ENCODE results near the gene CCDC57. TPM values are rescaled to one million over a fixed set of nuclear protein-coding genes. Genes with fewer than 3 reads are reported as not detected.
A peak's percentile ranks its signal among the peaks of the same experiment; 100 is the strongest.
"Not testable (repeated sequence)": the region's sequence is repeated elsewhere in the genome, so short reads cannot be mapped to it uniquely, and the experiment has no call there.

The CCDC57 gene
- total RNA-seq, 1 donor from 2014 or later: 3.4 TPM

DNA sequence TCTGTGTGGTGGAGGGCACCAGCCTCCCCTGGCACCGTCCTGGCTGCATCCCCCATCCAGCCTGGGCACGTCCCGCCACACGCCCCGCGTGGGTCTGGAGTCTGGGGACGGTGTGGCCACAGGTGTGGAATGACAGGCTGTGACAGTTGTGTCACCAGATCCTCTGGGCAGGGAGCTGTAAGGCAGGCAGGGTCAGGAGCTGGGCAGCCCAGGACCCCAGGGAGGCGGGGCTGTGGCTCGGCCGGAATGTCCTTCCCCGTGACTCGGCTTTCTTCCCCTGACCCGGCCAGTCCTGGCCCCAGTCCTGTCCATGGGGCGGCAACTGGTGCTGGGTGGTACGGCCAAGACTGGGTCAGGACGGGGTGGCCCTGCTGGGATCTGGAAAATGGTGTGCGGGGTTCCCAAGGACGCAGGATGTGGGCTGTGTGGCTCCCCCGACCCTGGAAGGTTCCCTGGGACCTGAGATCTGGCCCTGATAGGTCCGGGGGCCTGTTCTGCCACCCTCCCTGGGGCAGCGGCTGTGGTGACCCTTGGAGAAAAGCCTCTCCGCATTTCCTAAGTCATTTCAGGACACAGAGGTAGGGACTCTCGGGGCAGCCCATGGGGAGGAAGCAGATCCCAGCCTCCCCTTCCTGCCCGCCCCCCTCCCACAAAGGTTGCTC is 12.9 kb upstream of the CCDC57 start:
- no peak for DNase-seq (ENCODE audit: low read depth in 2 of 2)

- no peak for DNase-seq (ENCODE audit: low read depth in 2 of 2)
These were observed 12.0 kb upstream of the CCDC57 start for GRCh38 chr17:82224666-82225065.

- no peak for DNase-seq (ENCODE audit: low read depth in 2 of 2)
These were observed 10.9 kb upstream of the CCDC57 start for GRCh38 chr17:82223517-82223916.

DNA sequence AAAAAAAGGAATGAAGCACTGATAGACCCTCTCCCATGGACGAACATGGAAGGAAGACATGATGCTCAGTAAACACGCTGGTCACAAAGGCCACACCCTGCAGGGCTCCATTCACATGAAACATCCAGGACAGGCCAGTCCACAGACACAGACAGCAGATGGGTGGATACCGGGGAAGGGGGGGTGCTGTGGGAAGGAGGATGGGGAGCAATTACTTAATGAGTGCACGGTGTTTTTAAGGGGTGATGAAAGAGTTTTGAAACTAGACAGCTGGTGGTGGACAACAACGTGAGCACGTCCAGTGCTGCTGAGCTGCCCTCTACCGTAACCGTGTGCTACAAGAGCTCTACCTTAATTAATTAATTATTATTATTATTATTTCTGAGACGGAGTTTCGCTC is 10.2 kb upstream of the CCDC57 start:
- DNase-seq (ENCODE audit: low read depth in 2 of 2): no peak

DNA sequence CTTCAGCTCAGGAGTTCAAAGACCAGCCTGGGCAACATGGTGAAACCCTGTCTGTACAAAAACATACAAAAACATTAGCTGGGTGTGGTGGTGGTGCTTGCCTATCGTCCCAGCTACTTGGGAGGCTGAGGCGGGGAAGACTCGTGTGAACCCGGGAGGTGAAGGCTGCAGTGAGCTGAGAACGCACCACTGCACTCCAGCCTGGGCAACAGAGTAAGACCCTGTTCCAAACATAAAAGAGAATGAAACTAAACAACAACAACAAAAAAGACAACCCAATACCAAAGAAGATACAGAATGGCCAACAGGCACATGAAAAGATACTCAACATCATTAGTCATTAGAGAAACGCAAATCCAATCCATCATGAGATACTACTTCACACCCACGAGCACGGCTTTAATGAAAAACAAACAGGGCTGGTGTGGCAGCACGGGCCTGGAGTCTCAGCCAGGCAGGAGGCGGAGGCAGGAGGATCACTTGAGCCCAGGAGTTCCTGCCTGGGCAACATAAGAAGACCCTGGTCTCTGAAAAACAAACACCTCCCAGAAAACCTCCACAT is 8.8 kb upstream of the CCDC57 start:
- no peak for DNase-seq (ENCODE audit: low read depth in 2 of 2)

DNA sequence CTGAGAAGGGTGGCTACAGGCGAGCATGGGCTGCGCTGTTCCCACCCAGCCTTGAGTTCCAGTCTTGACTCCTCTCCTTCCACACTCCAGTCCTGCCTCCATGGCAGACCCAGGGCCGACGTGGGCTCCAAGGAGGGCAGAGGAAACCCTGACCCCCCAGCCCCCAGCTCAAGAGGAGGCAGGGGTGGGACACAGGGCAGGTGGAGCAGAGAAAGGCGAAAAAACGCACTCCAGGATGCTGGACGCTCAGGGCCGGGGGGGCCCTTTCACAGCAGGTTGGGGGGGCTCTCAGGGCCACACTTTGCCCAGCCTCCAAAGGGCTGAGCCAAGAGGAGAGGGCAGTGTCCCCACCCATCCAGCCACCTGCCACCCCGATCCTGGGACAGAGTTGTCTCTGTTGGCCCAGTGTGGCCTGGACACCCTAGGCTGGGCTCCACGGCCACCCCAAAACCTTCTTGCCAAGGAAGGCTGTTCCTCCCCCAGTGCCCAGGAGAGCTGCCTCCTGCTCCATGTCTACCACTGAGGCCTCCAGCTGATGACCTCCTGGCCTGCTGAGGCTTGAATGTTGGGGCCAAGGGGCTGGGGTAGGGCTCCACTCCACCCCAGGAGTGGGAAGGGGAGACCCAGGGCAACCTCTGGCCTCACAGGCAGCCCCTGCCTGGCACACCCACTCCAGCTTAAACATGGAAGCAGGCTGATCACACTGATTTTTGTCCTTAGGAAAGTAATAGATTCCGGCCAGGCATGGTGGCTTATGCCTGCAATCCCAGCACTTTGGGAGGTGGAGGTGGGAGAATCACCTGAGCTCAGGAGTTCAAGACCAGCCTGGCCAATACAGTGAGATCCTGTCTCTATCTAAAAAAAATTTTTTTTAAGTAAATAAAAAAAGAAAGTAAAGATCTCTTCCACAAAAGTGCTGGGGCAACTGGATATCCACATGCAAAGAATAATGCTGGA is 7.4 kb upstream of the CCDC57 start:
- no peak for DNase-seq (ENCODE audit: low read depth in 2 of 2)

DNA sequence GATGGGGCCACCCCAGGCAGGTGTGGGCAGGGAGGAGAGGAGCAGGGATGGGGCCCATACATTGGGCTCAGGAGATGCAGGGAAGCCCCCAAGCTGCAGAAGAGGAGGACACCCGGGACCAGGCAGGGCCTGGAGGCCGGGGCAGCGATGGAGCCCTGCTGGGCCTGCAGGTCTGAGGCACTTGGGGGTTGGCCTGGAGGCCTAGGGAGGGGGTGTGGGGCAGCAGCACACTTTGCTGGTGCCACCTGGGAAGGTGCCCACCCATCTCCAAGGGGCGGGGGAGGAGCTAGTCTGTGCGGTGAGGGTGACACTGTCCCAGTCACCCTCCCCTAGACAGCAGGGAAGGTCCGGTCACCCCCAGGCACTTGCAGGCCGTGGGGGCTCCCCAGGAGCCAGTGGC is 6.4 kb upstream of the CCDC57 start:
- DNase-seq (ENCODE audit: low read depth in 2 of 2): no peak

DNA sequence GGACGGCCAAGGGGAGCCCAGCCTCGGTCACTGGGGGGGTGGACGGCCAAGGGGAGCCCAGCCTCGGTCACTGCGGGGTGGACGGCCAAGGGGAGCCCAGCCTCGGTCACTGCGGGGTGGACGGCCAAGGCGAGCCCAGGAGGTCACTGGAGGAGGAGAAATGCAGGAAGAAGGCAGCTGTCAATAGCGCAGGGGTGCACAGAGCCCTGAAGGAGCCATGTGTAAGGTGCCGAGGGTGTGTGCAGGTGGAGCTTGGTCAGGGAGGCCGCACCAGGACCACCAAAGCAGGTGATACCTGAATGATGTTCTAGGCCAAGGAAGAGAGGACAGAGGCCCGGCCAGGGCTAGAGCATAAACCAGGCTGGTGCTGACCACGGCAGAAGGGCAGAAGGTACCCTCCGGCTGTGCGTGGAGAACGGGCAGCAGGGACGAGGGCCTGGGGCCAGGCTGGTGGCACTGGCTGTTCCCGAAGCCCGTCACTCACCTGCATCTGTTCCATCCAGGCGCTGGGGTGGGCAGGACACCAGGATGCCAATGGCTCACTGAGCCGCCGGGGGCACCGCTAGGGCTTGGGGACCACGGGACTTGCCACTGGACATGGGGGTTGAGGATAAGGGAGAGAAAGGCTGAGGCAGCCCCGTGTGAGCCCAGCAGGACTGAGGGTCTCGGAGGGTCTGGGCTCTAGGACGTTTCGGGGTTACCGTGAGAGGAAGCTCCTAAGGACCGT is 5.9 kb upstream of the CCDC57 start:
- no peak for DNase-seq (ENCODE audit: low read depth in 2 of 2)

DNA sequence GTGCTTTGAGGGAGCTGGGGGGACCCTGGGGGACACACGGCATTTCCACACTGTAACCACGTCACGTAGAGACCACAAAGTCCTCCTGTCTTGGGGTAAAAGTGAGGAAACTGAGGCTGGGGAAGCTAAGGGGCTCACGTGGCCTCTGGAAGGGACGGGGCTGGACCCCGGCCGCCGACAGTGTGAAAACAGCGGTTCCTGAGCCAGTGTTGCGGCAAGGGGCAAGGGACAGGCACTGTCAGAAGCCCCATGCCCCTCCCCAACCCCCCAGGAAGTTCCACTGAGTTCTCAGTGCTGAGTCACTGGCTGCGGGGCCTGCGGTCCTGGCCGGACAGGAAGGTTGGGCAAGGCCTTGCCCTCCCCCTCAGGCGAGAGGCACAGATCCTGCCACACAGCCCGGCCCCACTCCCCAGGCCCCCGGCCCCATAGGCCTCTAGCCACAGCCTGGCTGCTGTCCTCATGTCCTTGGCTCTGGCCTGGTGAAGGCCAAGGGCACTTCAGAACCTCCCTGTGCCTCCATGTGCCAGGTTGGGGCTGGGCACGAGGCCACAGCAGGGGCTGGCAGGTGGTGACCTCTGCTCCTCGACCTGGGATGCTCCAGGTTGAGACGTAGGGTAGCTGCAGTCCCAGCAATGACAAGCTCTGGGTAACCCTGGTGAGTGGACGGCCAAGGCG is 5.0 kb upstream of the CCDC57 start:
- peak; percentile 85 to 88 for DNase-seq (ENCODE audit: low read depth in 2 of 2)

DNA sequence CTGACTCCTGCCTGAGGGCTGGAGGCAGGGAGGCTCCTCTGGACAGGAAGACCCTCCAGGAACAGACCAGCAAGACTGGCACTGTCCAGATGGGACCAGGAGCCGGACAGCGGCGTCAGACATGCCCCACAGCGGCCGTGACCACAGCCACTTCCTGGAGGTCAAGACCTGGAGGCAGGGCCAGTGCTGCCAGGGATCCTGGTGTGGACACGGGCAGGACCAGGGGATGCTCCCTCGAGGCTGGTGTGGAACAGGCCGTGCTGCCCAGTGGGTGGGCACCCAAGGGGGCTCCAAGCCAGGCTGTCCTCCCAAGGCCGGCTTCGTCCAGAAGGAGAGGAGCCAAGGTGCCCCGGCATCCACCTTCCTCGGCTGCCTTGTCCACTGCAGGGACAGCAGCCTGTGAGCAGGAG is 4.5 kb upstream of the CCDC57 start:
- DNase-seq (ENCODE audit: low read depth in 2 of 2): peak in 1 of 2 donors; percentile 52

DNA sequence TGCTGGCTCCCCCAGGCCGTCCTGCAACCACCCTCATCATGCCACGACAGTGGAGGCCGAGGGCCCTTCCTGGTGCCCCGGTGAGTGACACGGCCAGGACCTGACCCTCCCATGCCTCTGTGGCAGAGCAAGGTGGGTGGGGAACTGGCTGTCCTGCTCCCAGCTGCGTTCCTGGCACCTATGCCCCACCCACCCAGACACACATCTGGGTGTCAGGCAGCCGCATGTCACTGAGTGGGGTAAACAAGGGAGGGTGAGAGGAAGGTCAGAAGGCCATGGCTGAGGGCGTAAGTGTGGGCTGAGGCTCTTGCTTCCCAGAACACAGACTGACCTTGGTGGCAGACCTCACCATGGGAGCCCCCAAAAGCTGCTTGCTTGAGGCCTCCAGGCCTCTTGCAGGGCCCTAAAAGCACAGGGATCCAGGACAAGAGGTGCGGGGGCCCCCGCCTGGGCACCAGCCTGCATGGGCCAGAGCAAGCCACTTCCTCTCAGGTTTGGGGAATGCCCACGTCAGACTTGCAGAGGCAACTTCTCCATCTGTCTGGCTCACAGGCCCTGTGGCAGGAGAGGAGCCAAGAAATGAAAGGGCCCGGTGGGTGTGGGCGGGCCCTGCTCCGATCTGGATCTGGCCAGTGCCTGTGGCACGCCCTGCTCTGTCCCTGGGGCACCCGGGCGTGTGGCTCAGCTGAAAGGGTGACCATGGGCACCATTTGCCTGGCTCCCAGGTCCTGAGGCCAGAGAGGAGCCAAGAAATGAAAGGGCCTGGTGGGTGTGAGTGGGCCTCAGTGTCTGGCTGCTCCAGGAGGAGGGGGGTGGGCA is 3.9 kb upstream of the CCDC57 start:
- DNase-seq (ENCODE audit: low read depth in 2 of 2): peak; percentile 48 to 53

- DNase-seq (ENCODE audit: low read depth in 2 of 2): no peak
These were observed 3.3 kb upstream of the CCDC57 start for GRCh38 chr17:82215972-82216300.

DNA sequence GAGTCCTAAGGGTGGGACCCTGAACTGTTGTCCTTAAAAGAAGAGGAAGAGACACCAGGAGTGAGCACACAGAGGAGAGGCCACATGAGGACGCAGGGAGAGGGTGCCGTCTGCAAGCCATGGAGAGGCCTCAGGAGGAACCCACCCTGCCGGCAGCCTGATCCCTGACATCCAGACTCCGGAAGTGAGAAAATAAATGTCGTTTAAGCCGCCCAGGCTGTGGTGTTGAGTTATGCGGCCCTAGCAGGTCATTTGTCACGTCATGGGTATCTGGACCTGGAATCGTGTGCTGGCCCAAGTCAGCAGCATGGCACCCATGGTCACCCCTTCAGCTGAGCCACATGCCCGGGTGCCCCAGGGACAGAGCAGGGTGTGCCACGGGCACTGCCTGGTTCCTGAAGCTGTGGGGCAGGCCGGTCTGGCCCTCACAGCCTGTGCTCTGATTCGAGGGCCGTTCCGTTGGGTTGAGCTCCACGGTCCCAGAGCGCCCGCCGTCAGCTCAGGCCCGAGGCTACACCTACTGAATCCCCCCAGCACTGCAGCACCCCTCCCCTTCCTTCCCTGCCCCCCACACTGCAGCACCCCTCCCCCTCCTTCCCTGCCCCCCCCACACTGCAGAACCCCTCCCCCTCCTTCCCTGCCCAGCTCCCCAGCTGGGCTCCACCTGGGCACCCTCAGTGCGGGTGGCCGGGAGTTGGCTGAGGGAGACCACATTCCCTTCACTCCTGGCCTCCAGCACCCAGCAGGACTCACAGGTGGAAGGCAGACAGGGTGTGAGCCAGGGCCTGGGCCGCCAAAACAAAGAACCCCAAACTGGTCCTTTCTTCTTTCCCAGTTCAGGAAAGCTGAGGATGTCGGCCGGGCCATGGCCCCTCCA is 2.7 kb upstream of the CCDC57 start:
- DNase-seq (ENCODE audit: low read depth in 2 of 2): no peak

DNA sequence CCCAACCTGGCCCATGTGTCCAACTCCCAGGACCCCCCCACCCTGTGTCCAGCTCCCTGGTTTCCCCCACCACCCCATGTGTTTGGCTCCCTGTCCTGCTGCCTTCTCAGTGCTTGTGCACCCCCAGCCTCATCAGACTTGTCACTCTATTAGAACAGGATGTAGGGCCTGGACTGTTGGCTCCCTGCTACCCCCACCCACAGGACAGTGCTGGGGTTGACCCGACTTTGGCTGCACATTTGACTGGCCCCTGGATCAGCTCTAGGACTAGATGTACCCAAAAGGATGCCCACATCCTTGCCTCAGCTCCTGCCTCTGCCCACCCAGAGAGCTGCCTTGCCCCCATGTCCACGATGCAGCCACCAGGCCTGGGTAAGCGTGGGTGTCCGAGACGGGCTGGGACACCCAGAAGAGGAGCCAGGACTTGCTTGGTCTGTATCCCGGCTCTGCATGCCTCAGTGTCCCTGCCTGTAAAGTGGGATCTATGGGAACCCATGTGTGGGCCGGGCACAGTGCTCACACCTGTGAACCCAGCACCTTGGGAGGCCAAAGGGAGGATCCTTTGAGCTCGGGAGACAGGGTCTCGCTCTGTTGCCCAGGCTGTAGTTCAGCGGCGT is 1.5 kb upstream of the CCDC57 start:
- no peak for DNase-seq (ENCODE audit: low read depth in 2 of 2)

DNA sequence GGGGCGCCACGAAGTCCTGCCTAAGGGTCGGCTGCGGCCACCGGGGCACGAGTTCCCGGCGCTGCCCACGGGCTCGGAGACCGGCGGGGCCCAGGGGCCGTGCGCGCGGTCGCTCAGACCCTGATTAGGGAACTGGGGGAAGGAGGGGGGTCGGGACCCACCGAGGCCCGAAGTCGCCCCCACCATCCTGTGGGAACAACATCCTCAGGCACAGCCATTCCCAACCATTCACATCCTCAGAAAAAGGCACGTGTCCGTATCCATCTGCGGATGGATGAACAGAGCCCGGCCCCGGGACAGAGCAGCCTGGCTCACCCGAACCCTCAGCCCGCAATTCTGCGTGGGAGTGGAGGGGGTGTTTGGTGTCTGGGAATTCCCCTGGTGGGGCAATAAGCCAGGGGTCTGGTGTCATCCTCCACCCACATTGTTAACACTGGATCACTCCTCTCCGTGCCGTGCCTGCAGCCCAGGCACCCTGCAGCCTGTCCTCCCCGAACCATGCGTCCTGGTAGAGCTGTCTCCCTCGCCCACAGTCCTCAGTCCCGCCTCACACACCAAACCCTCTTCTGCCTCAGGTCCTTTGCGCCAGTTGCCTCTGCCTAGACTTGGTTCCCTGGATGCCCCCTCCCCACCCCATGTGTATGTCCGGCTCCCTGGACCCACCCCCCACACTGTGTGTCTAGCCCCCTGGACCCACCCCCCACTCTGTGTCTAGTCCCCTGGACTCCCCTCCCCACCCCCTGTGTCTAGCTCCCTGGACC is 789 bp upstream of the CCDC57 start:
- peak; percentile 64 to 71 for DNase-seq (ENCODE audit: low read depth in 2 of 2)

GRCh38 chr17:82210655-82211054 is 2.0 kb downstream of the CCDC57 start:
- DNase-seq (ENCODE audit: low read depth in 2 of 2): not testable (repeated sequence)

- peak; percentile 86 to 88 for DNase-seq (ENCODE audit: low read depth in 2 of 2)
These were observed 6.7 kb downstream of the CCDC57 start for GRCh38 chr17:82205720-82206508.
